ENCODE results near the gene SPATS2.

GRCh38 chr12:49327887-49328286, 39.4 kb upstream of the SPATS2 start:
- TF ChIP-seq USF2 (IDR thresholded peaks at IDR 0.05; ENCODE audit: borderline replicate concordance, low read depth, low read length) (no peak), CTCF (IDR thresholded peaks at IDR 0.05) (no peak), POLR2AphosphoS5 (IDR thresholded peaks at IDR 0.05; ENCODE audit: low read depth, low read length) (no peak), JUND (IDR thresholded peaks at IDR 0.05) (no peak), YY1 (IDR thresholded peaks at IDR 0.05; ENCODE audit: low read depth) (no peak), PBX3 (IDR thresholded peaks at IDR 0.05) (no peak), ZBTB33 (IDR thresholded peaks at IDR 0.05; ENCODE audit: borderline replicate concordance, low read depth) (no peak), NFIC (IDR thresholded peaks at IDR 0.05; ENCODE audit: borderline replicate concordance) (no peak)
